Measurements from ENCODE around the gene EPN2.

DNA sequence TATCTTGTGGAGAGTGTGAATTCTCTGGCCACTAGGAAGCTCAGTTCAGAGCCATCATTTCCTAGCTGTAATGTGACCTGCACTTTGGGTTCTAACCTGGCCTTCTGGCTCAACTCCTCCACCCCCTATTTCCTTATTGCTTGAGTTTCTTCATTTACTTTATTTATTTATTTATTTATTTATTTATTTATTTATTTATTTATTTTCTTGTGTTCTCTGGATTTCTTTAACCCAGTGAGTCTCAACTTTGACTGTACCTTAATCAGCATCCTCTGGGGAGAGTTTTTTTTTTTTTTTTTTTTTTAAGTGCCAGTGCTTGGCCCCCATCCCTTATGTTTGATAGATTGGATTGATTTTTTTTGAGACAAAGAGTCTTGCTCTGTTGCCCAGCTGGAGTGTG is 18.1 kb downstream of the EPN2 start:
- TF ChIP-seq, protein P1, sequence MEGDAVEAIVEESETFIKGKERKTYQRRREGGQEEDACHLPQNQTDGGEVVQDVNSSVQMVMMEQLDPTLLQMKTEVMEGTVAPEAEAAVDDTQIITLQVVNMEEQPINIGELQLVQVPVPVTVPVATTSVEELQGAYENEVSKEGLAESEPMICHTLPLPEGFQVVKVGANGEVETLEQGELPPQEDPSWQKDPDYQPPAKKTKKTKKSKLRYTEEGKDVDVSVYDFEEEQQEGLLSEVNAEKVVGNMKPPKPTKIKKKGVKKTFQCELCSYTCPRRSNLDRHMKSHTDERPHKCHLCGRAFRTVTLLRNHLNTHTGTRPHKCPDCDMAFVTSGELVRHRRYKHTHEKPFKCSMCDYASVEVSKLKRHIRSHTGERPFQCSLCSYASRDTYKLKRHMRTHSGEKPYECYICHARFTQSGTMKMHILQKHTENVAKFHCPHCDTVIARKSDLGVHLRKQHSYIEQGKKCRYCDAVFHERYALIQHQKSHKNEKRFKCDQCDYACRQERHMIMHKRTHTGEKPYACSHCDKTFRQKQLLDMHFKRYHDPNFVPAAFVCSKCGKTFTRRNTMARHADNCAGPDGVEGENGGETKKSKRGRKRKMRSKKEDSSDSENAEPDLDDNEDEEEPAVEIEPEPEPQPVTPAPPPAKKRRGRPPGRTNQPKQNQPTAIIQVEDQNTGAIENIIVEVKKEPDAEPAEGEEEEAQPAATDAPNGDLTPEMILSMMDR (optimal IDR thresholded peaks at IDR 0.05 in 1 of 3, IDR thresholded peaks at IDR 0.05 in 1 of 3, conservative IDR thresholded peaks at IDR 0.05 in 1 of 3; ENCODE audit: extremely low read depth in 1 of 3, insufficient read depth in 2 of 3, low read length in 3 of 3): no peak
- no peak for TF ChIP-seq EZH2 (IDR thresholded peaks at IDR 0.05; ENCODE audit: low read length)

Measured in keratinocyte (primary cell).